HG02798 (cell line): ENCODE data around the gene TSHZ1.
"Not testable (repeated sequence)": the region's sequence is repeated elsewhere in the genome, so short reads cannot be mapped to it uniquely, and the experiment has no call there.

ENCODE experiments used
- ATAC-seq: cut with Tn5 transposase; IDR thresholded peaks from one replicate; pipeline ENCODE4 v1.9.1; 2021; ENCODE audit warnings: mild to moderate bottlenecking; ENCODE audit not compliant: unreplicated experiment, poor library complexity

TSHZ1 gene

GRCh38 chr18:75290737-75291358, 80.3 kb downstream of the TSHZ1 start:
- no peak for ATAC-seq

GRCh38 chr18:75291460-75291859, 80.9 kb downstream of the TSHZ1 start:
- ATAC-seq = no peak

- ATAC-seq = no peak
Measured at GRCh38 chr18:75293591-75293990, 83.0 kb downstream of the TSHZ1 start.

GRCh38 chr18:75297731-75298130, 87.1 kb downstream of the TSHZ1 start:
- ATAC-seq = no peak

GRCh38 chr18:75304678-75305557, 94.3 kb downstream of the TSHZ1 start:
- no peak for ATAC-seq

GRCh38 chr18:75305984-75306383, 95.4 kb downstream of the TSHZ1 start:
- no peak for ATAC-seq

GRCh38 chr18:75307530-75307929, 96.9 kb downstream of the TSHZ1 start:
- no peak for ATAC-seq

GRCh38 chr18:75309564-75309963, 99.0 kb downstream of the TSHZ1 start:
- no peak for ATAC-seq

- ATAC-seq = no peak
Measured at GRCh38 chr18:75314117-75314516, 103.5 kb downstream of the TSHZ1 start.

GRCh38 chr18:75314606-75315005, 104.0 kb downstream of the TSHZ1 start:
- ATAC-seq = no peak

GRCh38 chr18:75316223-75316622, 105.6 kb downstream of the TSHZ1 start:
- no peak for ATAC-seq

- ATAC-seq = no peak
Measured at GRCh38 chr18:75316826-75317225, 106.2 kb downstream of the TSHZ1 start.

- no peak for ATAC-seq
Measured at GRCh38 chr18:75317300-75317699, 106.7 kb downstream of the TSHZ1 start.

GRCh38 chr18:75317703-75318102, 107.1 kb downstream of the TSHZ1 start:
- ATAC-seq = no peak

- ATAC-seq = no peak
Measured at GRCh38 chr18:75319905-75320304, 109.3 kb downstream of the TSHZ1 start.

- ATAC-seq = no peak
Measured at GRCh38 chr18:75320506-75320905, 109.9 kb downstream of the TSHZ1 start.

- ATAC-seq = no peak
Measured at GRCh38 chr18:75321431-75321830, 110.8 kb downstream of the TSHZ1 start.

- ATAC-seq = no peak
Measured at GRCh38 chr18:75322206-75322605, 111.6 kb downstream of the TSHZ1 start.

- no peak for ATAC-seq
Measured at GRCh38 chr18:75323821-75324585, 113.4 kb downstream of the TSHZ1 start.

GRCh38 chr18:75324686-75325257, 114.2 kb downstream of the TSHZ1 start:
- no peak for ATAC-seq

- not testable (repeated sequence) for ATAC-seq
Measured at GRCh38 chr18:75329753-75330152, 119.2 kb downstream of the TSHZ1 start.
